ENCODE data around the gene MEIKIN.

- TF ChIP-seq ELF4 (IDR thresholded peaks at IDR 0.05), result no peak
- no peak for TF ChIP-seq TARDBP (IDR thresholded peaks at IDR 0.05)
- TF ChIP-seq LEF1 (IDR thresholded peaks at IDR 0.05; ENCODE audit: borderline replicate concordance), result no peak
These were observed 13.2 kb downstream of the MEIKIN start for GRCh38 chr5:131932235-131932634.

Data from HEK293T (cell line).